RPMI8226 (cell line): ENCODE data around the gene TOX2.

Experiments used
- DNase-seq: peaks from one replicate; pipeline ENCODE4 v3.0.0-alpha.2; 2015

TOX2 gene

DNA sequence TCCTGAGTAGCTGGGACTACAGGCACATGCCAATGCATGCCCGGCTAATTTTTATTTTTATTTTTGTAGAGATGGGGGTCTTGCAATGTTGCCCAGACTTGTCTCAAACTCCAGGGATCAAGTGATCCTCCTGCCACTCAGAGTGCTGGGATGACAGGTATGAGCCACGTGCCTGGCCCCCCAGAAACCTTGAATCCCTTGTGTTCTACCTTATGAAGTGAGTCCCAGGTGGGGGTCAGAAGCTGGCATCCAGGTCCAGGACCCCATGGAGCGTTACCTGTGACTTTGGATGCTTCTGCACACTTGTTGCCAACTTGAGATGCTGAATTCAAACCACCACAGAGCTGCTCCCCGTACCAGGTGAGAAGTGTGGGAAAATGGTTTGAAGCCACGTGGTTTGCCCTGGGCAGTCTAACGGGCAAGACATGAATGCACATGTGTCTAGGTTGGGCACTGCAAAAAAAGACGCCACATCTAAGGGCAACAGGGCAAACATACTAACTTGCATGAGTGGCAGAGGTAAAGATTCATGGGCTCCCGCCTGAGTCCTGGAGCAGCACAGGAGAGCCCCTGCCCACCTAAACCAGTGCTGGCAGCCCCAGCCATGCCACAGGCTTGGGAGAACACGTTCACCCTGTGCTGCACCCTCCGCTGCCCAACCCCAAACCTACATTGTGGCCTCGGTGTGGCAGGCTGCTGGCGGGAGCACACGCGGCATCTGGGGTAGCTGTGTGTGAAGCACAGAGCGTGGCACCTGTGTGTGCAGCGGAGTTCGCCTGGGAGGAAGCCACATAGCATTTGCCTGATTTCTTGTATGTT lies 171.2 kb downstream of the TOX2 start:
- DNase-seq: no peak

DNA sequence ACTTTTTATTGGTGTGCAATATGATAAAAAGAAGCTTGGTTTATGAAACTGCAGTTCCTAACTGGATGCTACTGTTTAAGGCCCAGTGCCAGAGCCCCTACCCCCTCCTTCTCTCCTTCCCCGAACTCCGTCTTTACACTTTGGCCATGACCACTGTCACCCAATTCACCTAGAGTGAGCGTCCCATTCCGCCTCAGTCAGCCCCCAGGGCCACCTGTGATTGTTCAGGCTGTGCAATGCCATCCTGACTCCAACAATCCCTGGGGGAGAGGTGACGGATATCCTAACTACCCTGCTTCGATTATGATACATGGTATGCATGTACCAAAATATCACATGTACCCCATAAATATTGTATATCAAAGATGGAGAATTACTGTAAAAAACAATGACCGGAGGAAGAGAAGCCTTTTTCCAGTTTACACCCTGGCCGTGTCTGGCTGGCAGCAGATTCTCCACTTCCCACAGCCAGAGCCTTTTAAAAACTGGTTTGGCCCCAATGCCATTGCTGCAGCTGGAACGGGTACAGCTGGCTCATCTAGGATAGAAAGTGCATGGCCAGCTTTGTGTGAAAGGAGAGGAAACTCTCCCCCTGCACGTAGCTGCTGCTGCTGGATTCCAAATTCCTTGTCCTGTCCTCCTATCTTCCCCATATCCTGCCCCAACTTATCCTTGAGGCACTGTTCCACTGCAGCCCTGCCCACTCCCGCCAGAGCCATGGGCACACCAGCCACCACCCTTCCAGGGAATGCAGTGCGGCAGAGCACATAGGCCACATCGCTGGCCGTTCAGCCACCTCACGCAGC lies 172.6 kb downstream of the TOX2 start:
- no peak for DNase-seq

DNA sequence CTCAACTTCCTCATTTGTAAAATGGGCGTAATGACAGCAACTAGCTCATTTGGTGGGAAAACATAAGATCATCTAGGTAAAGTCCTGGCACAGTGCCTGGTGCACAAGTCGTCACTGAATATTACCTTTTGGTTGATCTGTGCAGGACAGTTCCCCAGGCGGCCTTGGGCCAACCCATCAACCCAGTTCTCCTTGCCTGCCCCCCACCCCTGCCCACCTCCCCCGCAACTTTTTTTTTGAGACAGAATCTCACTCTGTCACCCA lies 173.1 kb downstream of the TOX2 start:
- DNase-seq: no peak

DNA sequence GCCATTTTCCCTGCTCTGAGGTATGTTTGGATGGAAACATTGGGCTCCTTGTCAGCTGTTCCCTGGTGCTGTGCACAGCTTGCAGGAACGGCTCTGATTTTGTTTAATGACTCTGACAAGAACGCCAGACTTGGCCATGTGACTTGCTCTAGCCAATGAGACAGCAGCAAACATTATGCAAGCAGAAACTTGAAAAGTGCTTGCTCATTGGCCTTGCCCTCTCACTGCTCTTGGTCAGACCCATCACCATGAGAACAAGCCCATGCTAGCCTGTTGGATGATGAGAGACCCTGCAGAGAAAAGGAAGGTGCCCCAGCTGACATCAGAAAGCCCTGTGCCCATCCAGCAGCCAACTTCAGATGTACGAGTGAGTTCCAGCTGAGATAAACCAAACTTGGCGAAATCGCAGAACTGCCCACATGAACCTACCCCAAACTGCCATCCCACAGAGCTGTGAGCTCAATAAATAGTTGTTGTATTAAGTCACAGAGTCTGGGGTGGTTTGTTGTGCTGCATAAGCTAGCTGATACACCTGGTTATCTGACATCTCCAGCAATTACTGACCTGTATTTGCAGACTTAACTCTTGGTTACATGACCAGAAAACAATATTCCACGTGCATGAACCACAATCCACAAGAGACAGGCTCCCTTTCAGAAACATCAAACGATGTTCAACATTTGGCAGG lies 175.5 kb downstream of the TOX2 start:
- DNase-seq: peak; percentile 53

DNA sequence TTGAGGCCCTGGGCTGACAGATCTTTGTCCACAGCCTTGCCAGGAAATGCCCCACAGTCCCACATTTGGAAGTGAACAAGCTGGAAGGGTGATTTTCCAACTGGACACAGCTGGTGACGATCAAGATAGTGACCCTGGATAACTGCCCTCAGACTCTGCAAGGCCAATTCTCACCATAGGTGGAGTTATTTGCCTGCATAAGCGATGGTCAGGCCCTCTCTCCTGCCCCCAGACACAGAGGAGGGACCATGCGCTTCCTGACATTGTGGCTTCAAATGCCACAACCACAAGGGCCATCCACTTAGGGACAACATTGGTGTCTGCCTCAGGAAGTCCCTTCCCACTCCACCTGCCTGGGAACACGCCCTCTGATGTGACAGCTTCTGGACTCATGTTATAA lies 176.4 kb downstream of the TOX2 start:
- DNase-seq: no peak

DNA sequence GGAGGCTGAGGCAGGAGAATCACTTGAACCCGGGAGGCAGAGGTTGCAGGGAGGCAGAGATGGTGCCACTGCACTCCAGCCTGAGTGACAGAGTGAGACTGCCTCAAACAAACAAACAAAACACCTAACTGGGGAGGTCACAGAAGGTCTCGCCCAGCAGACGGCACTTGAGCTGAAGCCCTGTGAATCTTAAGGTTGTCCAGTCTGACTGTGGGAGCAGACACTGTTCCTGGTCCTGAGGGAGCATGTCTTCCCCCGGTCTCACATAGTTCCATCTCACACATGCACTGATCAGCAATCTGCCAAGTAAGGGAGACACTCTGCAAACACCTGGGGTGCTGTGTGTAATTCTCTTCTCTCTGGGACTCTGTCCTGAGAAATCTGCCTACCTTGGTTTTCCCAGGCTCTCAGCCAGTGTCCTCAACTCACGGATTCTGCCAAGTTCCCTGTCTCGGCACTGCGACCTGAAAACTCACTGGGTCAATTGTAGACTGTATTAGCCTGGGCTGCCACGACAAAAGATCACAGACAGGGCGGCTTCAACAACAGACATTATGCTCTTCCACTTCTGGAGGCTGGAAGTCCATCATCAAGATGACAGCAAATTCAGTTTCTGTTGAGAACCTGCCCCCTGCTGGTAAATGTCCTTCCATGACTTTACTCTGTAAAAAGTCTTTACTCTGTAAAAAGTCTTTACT lies 178.0 kb downstream of the TOX2 start:
- DNase-seq: peak; percentile 65

DNA sequence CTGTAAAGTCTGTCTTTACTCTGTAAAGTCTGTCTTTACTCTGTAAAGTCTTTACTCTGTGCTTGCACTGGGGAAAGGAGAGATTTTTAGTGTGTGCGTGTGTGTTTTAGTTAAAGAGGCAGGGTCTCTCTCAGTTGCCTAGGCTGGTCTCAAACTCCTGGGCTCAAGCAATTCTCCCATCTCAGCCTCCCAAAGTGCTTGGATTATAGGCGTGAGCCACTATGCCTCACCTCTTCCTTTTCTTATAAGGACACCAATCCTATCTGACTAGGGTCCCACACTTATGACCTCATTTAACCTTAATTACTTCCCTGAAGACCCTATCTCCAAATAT lies 178.6 kb downstream of the TOX2 start:
- DNase-seq: no peak

DNA sequence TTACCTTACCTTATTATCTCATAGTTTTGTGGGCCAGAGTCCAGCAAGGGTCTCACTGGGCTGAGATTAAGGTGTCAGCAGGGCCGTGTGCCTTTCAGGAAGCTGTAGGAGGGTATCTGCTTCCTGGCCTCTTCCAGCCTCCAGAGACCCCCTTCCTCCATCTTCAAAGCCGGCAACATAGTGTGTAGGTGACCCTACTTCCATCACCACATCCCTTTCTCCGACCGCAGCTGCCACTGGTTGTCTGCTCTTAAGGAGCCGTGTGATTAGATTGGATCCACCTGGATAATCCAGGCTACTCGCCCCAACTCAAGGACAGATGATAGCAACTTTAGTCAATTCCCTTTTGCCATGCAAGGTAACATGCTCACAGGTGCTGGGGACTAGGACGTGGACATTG lies 181.2 kb downstream of the TOX2 start:
- no peak for DNase-seq

DNA sequence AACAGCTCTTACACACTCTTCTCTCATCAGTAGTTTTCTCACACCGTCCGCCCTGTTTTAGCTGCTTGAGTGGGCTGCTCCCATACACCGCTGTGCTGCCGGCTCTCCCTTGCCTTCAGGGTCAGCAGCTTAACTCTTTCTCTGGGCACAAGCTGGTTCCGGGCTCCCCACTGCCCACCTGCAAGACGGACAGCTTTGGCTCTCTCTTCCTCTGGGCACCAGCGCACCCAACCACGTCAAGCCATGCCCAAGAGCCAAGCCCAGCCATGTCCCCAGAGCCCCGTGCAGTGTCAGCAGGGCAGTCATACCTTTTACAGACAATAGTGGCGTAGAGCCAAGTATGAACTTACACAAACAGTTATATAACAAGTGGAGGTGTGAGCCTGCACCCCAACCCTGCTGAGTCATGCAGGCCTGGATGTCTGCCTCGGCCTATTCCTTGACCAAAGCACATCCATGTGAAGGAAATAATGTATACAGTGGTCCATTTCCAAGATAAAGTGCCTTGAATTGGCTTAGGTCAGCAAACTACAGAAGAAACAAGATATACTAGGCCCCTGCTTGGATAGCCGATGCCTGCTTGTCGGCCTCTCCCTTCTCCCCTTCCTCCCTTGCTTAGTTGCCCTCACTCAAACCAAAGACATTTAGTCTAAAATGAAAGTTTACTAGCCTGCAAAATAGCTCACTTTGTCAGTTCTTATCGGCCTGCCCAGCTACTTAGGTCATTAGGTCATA lies 183.0 kb downstream of the TOX2 start:
- DNase-seq: peak; percentile 41

DNA sequence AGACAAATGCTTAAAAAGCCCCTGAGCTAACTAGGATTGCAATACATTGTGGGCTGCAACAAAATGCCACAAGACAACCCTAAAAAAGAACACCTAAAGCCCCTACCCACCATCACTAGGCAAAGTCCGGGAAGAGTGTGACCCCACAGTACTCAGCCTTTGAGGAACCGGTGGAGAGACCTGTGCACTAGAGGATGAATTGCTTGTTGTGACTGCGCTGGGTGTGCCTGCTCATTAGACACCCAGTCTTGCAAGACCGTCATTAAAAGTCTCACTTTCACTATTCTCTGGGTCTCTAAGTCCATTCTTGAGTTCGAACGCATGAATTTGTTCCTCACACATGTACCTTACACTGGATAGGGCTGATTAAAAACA lies 183.6 kb downstream of the TOX2 start:
- DNase-seq: no peak

DNA sequence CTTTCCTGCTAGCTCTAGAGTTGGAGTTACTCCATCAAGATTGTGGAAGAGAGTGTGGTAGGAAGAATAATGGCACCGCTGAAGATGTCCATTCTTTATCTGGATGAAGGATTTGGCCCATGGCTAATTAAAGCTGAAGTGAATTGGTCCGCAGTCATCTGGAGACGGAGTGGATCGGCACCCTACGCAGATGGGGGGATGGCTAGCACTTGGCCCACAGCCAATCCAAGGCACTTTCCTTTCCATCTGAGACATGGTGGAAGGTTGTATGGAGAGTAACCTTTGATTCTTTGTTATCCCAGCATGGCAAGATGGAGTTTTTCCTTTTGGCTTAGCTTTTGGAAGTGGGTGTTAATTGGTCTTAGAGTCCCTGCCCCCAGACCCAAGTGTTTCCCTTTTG lies 184.0 kb downstream of the TOX2 start:
- DNase-seq: no peak

DNA sequence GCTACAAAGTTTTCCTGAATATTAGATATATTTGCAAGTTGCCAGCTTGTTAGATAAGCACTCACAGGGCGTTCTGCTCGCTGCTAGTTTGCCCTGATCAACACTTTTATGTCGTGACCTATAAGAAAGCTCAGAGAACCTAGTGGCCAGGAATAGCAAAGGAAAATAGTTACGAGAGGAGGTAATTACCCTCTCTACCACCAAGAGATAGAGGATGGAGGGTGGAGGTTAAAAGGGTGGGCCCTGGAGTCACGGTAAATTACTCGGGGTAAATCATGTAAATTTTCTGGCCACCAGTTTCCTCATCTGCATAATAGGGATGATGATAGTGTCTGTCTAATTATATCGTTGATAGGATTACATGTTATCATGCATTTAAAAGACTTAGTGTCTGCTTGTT lies 185.2 kb downstream of the TOX2 start:
- DNase-seq: no peak

DNA sequence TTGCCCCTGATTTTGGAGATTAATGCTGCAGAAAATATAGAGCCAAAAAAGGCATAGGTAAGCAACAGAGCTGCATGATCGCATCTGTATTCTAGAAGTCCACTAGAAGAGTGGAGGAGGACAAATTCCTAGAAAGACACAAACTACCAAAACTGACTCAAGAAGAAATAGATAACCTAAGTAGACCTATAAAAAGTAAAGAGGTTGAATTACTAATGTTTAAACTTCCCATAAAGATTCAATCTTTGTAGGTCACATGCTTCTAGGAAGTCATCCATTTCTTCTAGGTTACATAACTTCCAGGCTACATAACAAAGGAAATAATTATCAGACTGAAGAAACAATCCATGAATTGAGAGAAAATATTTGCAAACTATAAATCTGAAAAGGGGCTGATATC lies 187.9 kb downstream of the TOX2 start:
- no peak for DNase-seq

DNA sequence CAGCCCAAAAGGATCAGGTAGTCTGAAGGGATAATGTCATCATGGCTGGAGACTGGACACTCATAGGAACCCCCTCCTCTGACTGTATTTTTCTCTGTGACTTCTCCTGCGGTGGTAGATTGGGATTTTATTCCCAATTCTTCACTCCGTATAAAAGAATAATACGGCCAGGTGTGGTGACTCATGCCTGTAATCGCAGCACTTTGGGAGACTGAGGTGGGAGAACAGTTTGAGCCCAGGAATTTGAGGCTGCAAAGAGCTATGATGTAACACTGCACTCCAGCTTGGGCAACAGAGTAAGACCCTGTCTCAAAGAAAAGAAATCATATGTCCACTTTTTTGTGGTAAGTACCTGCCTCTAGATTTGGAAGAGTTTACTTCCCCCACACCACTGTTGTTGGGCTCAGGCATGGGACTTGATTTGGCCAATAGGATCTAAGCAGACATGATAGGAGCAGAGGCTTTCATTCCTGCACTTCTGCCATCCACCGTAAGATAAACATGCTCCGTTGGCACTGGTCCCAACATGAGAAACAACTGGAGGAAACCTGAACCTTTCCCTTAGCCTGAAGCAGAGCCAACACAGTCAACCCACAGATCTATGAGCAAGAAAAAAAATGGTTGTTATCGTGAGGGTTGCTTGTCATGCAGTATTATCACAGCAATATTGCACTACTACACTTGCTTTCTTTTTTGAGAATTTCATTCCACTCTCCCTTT lies 190.3 kb downstream of the TOX2 start:
- DNase-seq: no peak

DNA sequence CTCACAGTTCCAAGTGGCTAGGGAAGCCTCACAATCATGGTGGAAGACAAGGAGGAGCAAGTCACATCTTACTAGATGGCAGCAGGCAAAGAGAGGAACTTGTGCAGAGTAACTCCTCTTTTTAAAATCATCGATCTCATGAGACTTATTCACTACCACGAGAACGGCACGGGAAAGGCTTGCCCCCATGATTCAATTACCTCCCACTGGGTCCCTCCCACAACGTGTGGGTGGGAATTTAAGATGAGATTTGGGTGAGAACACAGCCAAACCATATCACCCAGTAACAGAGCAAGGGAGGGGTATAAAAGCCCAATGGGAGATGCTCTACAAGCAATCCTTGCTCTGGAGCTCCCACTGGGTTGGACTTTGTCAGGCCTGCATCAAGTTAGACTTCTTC lies 192.0 kb downstream of the TOX2 start:
- DNase-seq: no peak

DNA sequence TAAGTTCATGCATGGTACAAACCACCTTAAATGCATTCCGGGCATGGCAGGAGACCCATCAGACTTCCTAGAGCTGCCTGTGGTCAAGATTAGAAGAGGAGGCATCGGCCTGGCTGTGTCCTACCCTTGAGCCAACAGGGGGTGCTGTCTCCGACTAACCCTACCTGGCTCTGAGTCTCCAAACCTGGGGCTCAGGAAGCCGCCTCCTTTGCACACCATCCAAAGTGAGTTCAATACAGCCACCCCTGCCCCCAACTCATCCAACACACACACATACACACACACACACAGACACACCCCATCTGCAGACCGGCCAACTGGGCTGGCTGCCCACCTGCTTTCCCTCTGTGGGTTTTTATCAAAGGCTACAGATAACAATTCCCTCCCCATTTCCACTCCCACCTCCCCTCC lies 195.3 kb downstream of the TOX2 start:
- no peak for DNase-seq

DNA sequence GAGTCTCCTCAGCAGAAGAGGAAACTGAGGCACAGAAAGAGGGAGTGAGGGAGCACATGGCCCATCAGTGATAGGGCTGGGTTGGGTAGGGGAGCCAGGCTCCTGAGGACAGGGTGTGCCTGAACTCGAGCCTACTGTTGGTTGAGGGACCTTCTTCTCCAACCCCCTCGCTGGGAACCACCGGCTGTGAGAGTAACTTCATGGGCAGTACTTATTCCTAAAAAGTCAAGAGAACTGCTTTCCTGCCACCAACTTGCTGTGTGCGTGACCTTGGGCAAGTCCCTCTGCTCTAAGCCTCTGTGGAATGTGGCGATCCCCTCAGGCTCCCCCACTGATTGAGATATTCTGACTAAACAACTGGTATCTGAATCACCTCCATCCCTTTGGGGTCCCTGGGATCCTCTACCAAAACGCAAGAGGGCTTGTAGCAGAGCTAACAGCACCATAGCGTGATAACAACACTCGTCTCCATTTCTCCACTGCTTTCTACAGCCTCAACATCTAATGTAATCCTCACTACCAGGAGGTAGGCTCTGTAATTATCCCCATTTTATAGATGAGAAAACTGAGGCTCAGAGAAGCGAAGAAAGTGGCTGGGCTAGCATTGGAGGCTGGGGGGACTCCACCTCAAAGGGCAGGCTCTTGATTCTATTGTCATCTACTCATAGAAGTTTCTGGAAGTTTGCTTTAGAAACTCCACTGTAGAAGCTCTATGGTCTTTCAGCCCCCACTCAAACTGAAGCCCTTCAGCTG lies 196.3 kb downstream of the TOX2 start:
- DNase-seq: no peak

DNA sequence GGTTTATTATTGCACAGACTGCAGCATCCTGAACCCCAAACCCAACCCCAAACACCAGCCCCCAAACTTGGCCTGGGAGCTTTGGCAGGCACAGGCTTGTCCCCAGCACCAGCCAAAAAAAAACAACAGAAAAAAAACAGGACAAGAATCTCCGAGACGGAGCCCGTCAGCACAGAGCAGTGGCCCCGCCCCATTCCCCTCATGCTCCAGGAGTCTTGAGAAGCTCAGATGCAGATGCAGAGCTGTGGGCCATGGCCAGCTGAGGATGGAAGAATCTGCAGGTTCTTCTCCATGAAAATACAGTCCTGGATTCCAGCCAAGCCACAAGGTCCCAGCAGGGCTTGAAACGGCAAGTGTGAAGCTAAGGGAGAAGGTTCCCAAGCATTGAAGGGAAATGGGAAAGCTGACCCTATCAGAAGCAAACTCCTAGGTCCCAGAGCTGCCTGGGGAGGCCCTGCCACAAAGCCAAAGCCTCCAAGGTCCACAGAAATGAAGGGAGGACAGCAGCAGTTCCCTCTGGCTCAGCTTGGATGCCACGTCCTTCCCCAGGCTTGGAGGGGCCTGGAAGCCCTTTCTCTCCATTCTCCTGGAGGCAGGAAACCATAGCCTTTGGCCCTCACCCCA lies 197.2 kb downstream of the TOX2 start:
- DNase-seq: no peak

DNA sequence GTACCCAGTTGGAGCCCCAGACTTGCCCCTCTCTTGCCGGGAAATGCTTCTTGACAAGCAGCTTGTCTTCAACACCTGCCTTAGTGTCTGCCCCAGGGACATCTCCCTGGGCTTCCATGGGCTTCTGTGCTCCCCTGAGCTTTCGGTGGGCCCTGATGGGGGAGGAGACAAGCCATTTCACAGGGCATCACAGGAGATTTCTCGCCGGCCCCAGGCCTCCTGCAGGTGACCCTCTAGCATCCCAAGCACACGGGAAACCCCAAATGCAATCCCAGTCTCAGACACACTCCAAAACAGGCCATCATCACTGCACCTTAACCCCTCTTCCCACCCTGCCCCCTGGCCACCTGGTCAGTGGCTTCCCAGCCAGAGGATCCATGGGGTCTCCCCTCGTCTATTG lies 197.8 kb downstream of the TOX2 start:
- no peak for DNase-seq

DNA sequence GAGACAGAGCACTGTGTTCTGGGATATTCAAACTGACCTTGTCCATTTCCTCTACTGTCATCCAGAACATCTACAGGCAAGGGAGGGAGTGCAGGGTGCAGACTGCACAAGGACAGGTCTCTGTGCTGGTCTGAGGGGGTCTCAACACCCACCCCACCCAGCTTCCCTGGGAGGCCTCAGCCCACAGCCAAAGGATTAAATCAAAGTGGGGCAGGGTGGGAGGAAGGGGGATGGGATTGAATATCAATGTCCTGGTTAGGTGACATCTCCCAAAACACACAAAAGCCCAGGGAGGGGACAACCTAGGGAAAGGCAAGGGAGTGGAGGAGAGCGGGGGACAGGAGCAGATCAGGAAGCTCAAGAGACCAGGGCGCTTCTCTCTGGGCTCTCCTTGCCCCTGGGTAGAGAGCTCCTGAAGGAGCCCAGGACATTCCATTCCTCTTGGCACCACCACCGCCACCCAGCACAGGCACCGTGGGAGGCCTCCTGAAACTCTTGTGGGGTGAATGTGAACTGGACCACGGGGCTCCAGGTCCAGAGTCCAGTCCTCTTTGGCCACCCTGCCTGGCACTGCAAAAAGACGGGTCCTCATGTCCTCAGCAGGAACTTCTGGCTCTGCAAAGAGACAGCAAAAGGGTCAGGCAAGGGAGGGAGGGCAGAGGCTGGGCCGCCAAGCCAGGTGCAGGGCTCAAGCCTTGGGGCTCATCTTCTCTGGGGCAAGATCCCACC lies 198.4 kb downstream of the TOX2 start:
- DNase-seq: no peak
